Skeletal muscle cell (primary cell): ENCODE results near the gene VEGFC.

Source experiments
- DNase-seq: peaks from one replicate; pipeline ENCODE4 v3.0.0-alpha.2; 2010; ENCODE audit warnings: low read depth
- H3K4me3 ChIP-seq: 2 replicates; pipeline ENCODE4 v1.5.1; 2011; ENCODE audit warnings: low read depth, mild to moderate bottlenecking, control low read depth, low read length, moderate library complexity

The VEGFC gene

DNA sequence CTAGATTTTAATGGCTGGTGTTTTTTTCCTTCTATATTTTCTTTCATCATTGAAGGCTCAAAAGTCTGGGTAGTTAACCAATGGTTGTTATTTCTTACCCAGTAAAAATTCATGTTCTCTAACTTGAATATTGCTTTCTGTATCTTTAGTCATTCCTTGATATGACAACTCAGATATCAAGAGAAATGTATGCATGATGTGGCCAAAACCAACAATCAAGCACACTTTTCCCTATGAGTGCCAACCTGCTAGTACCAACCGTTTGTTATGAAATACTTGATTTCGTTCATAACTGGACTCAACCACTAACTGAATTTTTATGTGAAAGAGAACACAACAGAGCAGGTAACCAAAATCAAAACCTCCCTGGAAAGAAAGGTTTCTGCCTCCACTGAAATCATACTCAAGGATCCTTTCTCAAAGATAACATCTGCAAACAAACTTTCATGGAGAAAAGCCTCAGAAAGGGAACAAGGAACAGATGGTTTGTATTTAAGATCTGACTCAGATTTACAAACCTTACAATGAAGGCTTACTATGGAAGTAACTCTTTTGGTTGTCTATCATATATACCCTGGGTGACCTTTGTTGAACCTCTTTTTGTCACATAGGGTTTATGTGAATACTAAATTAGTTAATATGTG lies 8.3 kb upstream of the VEGFC start:
- no peak overlapping the region for H3K4me3 ChIP-seq

DNA sequence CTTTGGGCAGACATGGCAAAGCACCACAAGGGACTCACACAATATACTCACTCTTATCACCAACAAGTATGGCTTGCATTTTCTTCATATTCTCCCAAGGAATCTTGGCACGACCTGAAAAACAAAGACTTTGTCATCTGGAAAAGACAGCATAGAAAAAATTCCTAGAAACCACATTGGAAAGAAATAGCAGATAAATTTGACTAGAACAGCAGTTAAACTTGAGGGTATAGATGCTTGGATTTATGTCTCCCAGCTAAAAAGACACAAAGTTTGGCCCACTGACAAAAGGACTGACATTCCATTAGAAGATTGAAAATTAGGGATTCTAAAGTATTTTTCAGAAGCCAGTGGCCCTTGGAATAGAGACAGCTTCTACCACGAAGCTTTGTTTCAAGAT lies 6.9 kb upstream of the VEGFC start:
- H3K4me3 ChIP-seq = no peak overlapping the region
- no peak for DNase-seq

More for the DNA sequence above, 8.3 kb upstream of the VEGFC start:
- DNase-seq = no peak

- no peak for DNase-seq
- H3K4me3 ChIP-seq = no peak overlapping the region
These were observed 5.8 kb upstream of the VEGFC start for GRCh38 chr4:176798540-176798939.

DNA sequence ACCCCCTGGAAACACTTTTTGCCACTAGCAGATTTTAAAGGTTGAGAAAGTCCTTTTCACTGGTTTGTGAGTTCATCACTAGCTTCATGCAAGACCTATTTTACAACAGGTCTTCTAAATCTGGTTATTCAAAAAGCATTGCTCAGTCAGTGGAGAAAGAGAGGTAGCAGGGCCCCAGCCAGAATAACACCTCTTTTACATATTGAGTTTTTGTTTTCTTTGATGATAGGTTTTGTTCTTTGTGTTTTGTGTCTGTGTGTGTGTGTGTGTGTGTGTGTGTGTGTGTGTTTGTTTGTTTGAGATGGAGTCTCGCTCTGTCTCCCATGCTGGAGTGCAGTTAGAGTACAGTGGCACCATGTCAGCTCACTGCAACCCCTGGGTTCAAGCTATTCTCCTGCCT lies 2.7 kb upstream of the VEGFC start:
- no peak for DNase-seq

DNA sequence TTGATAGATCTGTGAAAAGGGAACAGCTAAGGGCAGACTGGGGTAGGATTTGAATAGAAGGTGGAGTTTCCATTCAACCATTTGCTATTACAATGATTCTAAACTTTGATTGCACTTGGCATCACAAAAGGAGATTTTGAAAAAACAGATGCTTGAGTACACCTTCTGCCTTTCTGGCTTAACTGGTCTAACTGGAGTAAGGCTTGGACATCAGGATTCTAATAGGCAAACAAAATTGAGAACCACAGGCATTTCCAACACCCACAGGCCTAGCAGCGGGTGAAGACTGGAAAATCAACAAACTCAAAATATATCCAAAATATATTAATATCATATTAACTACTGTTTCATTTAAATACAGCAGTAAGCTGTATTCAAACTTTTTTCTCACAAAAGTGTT lies 1.9 kb upstream of the VEGFC start:
- DNase-seq = no peak
- H3K4me3 ChIP-seq = no peak overlapping the region

More for the DNA sequence above, 2.7 kb upstream of the VEGFC start:
- no peak overlapping the region for H3K4me3 ChIP-seq

GRCh38 chr4:176794151-176794550 lies 1.4 kb upstream of the VEGFC start:
- DNase-seq = peak; percentile 79
- H3K4me3 ChIP-seq = no peak overlapping the region

- peak overlapping the region; percentile 87 for H3K4me3 ChIP-seq
- DNase-seq = no peak
These were observed 411 bp upstream of the VEGFC start for GRCh38 chr4:176793060-176793605.

- no peak for DNase-seq
- H3K4me3 ChIP-seq = peak overlapping the region; percentile 87
These were observed 964 bp downstream of the VEGFC start for GRCh38 chr4:176791591-176792325.

- DNase-seq = no peak
- H3K4me3 ChIP-seq = peak overlapping the region; percentile 87
These were observed 2.3 kb downstream of the VEGFC start for GRCh38 chr4:176790398-176790797.

DNA sequence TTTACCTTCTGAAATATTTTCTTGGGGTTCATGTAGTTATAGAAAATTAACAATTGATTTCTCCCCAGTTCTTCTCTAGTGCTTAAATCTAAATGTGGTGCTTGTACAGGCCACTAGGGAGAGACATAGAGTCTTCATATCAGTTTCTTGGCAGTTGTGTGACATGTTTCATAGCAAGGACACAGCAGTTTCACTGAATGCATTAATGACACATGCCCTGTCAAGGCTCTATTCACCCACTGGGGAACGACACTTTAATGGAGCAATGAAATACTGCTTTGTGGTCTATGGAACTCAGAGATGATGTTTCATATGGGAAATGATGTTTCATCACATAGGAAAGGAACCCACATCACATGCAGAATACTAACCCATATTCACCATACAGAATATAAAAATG lies 2.8 kb downstream of the VEGFC start:
- peak overlapping the region; percentile 87 for H3K4me3 ChIP-seq

DNA sequence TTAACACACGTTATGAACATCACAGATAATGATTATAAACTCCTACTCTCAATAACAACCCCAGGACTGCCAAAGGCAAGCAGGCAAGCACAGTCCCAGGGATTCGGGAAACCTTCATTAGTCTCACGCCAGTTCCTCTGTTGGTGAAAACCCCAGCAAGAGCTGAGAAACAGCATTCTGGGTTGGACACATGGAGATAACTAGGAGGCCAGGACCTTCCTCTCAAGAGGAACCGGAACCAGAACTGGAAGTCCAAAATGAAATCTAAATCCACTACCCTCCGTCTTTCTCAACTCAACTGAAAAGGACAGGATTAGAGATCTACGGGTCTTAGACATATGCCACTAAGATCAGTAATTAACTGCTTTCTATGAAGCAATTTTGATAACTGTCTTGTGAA lies 3.8 kb downstream of the VEGFC start:
- peak overlapping the region; percentile 22 for H3K4me3 ChIP-seq
- DNase-seq = no peak

More for the DNA sequence above, 2.8 kb downstream of the VEGFC start:
- DNase-seq = peak; percentile 69

GRCh38 chr4:176788248-176788647 lies 4.5 kb downstream of the VEGFC start:
- no peak for DNase-seq
- H3K4me3 ChIP-seq = no peak overlapping the region

GRCh38 chr4:176784816-176785215 lies 7.9 kb downstream of the VEGFC start:
- no peak for DNase-seq
- H3K4me3 ChIP-seq = no peak overlapping the region

DNA sequence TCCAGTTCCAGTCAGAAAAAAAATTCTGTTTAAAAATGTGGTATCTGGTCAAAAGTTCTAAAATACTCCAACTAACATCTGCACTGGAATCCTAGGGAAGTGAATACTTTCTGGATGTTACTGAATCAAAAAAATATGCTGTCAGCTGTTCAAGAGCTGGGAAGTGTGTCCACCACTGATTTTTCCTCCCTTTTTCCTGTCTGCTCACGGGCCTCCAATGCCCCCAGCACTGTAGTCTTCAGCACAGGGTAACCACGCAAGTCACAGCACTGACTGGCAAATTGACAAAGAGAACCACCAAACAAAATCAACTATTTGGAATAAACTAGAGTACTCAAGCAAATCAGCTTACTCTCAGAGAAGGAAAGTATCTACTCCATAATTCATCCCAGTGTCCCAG lies 9.9 kb downstream of the VEGFC start:
- H3K4me3 ChIP-seq = no peak overlapping the region
- DNase-seq = no peak

DNA sequence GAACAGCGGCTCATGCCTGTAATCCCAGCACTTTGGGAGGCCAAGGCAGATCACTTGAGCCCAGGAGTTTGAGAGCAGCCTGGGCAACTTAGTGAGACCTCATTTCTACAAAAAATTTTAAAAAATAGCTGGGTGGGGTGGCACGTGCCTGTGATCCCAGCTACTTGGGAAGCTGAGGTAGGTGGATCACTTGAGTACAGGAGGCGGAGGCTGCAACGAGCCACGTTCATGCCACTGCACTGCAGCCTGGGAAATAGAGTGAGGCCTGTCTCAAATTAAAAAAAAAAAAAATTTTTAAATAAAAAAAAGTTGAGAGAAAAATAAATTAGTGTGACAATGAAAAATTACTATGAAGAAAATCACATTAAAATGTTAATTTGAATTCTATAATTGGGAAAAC lies 10.5 kb downstream of the VEGFC start:
- DNase-seq = no peak
- H3K4me3 ChIP-seq = no peak overlapping the region

- H3K4me3 ChIP-seq = no peak overlapping the region
- DNase-seq = no peak
These were observed 11.0 kb downstream of the VEGFC start for GRCh38 chr4:176781739-176782100.

- no peak for DNase-seq
- no peak overlapping the region for H3K4me3 ChIP-seq
These were observed 11.6 kb downstream of the VEGFC start for GRCh38 chr4:176780995-176781738.

GRCh38 chr4:176779421-176779820 lies 13.3 kb downstream of the VEGFC start:
- no peak for DNase-seq
- H3K4me3 ChIP-seq = no peak overlapping the region

GRCh38 chr4:176778491-176778890 lies 14.2 kb downstream of the VEGFC start:
- DNase-seq = peak; percentile 67
- H3K4me3 ChIP-seq = no peak overlapping the region

DNA sequence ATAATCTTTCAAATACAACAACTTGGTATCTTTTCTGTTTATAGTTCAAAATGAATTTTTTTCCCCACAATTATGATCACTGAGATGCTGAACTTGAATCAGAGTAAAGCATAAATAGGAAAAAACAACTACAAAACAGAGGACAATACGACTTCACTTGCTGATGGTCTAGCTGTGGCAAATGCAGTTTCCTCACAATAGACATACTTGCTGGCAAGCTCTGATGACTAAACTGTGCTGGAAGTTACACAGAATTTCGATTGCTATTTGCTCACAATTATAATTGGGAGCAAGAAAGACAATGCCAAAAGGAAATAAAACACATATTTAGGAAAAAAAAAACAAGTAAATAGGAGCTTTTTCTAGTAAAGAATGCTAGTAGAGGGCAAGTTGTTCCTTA lies 14.7 kb downstream of the VEGFC start:
- DNase-seq = peak; percentile 69
- no peak overlapping the region for H3K4me3 ChIP-seq
